Sigmoid colon (tissue), 7 donors: ENCODE results near the gene IGF2BP2. TPM values are rescaled to one million over a fixed set of nuclear protein-coding genes. Genes with fewer than 3 reads are reported as not detected.

Source experiments
- DNase-seq: peaks from one replicate; pipeline ENCODE4 v3.0.0-alpha.2; 2019
- H3K27ac ChIP-seq, 4 donors: fragments of 200-600 bp; sonication (generic); one replicate each; pipeline ENCODE4 v1.5.1; 2016 to 2019; ENCODE audit warnings: mild to moderate bottlenecking in 1 of 4
- H3K27me3 ChIP-seq, 3 donors: fragments of 200-600 bp; sonication (generic); one replicate each; pipeline ENCODE4 v1.5.1; 2019; ENCODE audit warnings: mild to moderate bottlenecking in 1 of 3
- H3K36me3 ChIP-seq, 4 donors: fragments of 200-600 bp; sonication (generic); one replicate each; pipeline ENCODE4 v1.5.1; 2016 to 2019
- H3K4me1 ChIP-seq, 4 donors: fragments of 200-600 bp; sonication (generic); one replicate each; pipeline ENCODE4 v1.5.1; 2017 to 2019
- H3K4me3 ChIP-seq, 4 donors: fragments of 200-600 bp; sonication (generic); one replicate each; pipeline ENCODE4 v1.5.1; 2017 to 2019; ENCODE audit warnings: mild to moderate bottlenecking in 2 of 4, moderate library complexity in 1 of 4
- H3K9me3 ChIP-seq, 4 donors: fragments of 200-600 bp in 3 of 4; sonication (generic) in 3 of 4; one replicate each; pipeline versions ENCODE4 v1.5.1 to v1.6.1; 2013 to 2019
- CTCF ChIP-seq, 4 experiments: fragments of 450-650 bp in 3 of 4; fragments of 200-600 bp in 1 of 4; IDR thresholded peaks; one replicate each; pipeline ENCODE4 v1.5.1; 2016 to 2019; ENCODE audit warnings: antibody characterized with exemption in 4 of 4, mild to moderate bottlenecking in 3 of 4, moderate library complexity in 2 of 4
- EP300 ChIP-seq, 4 donors: sonication (generic); formaldehyde crosslinking; IDR thresholded peaks; one replicate each; pipeline ENCODE4 v1.6.1; 2017; ENCODE audit warnings: antibody characterized with exemption in 4 of 4
- POLR2A ChIP-seq, 2 donors: fragments of 450-650 bp; IDR thresholded peaks; one replicate each; pipeline ENCODE4 v1.6.1; 2016; ENCODE audit warnings: antibody characterized with exemption in 2 of 2, mild to moderate bottlenecking in 2 of 2, moderate library complexity in 2 of 2
- POLR2AphosphoS5 ChIP-seq, 4 donors: sonication (generic); formaldehyde crosslinking; IDR thresholded peaks; one replicate each; pipeline ENCODE4 v1.6.1; 2017; ENCODE audit warnings: antibody characterized with exemption in 4 of 4
- WGBS, 2 donors: extraction: QIAGEN DNeasy Blood & Tissue Kit; methylation state at CpG; one replicate each; pipeline ENCODE4 v1.1.7; 2013; 5-methylcytosine and 5-hydroxymethylcytosine counted together
- intact Hi-C: fragments of 100-400 bp; cut with DNase I; formaldehyde crosslinking; loops from one replicate; pipeline ENCODE4 v1.15.1; 2023
- polyA plus RNA-seq, 3 donors: library from polyadenylated mRNA; stranded (reverse); fragments of 200-250 nt; gene quantifications; one replicate each; pipeline ENCODE4 v1.2.3, GENCODE V29; 2013
- total RNA-seq, 4 donors: library from RNA; depleted of rRNA; stranded (reverse); fragments of >200 nt; gene quantifications; one replicate each; pipeline ENCODE4 v1.1.0, GENCODE V29; 2016
- donor health status: healthy with polysubstance abuse.
- donor health status: Bipolar disorder and iron deficiency.
- donor health status: healthy.

Gene IGF2BP2
- total and polyA plus RNA-seq, 7 donors = 6.3 to 20.7 (median 14.7) TPM

- Histone ChIP-seq H3K9me3 (no peaks in the 10 kb centered on the region), H3K36me3 (no peaks in the 10 kb centered on the region), H3K27me3 (no peaks in the 10 kb centered on the region), H3K4me3 (no peak overlapping the region), H3K27ac (no peak overlapping the region), H3K4me1 (no peaks in the 10 kb centered on the region)
- WGBS, 2 donors = 82 to 87% methylated on average over 1 of the region's 1 CpG
- intact Hi-C loops = no loop called here
- DNase-seq = no peak
- TF ChIP-seq EP300 (IDR thresholded peaks at IDR 0.05) = no peak
- no peak for TF ChIP-seq POLR2A (IDR thresholded peaks at IDR 0.05)
- no peak for TF ChIP-seq POLR2AphosphoS5 (IDR thresholded peaks at IDR 0.05)
- no peak for TF ChIP-seq CTCF (IDR thresholded peaks at IDR 0.05)
Observed at GRCh38 chr3:185865247-185865646, 40.4 kb upstream of the IGF2BP2 start.

- WGBS, 2 donors = 68 to 84% methylated on average over 3 of the region's 3 CpGs
- H3K4me1 ChIP-seq = no peaks in the 10 kb centered on the region
- no peak overlapping the region for H3K4me3 ChIP-seq
- TF ChIP-seq EP300 (IDR thresholded peaks at IDR 0.05) = no peak
- no peak for TF ChIP-seq POLR2A (IDR thresholded peaks at IDR 0.05)
- TF ChIP-seq POLR2AphosphoS5 (IDR thresholded peaks at IDR 0.05) = no peak
- TF ChIP-seq CTCF (IDR thresholded peaks at IDR 0.05) = no peak
- intact Hi-C loops = no loop called here
- no peaks in the 10 kb centered on the region for H3K9me3 ChIP-seq
- no peaks in the 10 kb centered on the region for H3K36me3 ChIP-seq
- H3K27me3 ChIP-seq = no peaks in the 10 kb centered on the region
- no peak overlapping the region for H3K27ac ChIP-seq
- no peak for DNase-seq
Observed at GRCh38 chr3:185864767-185865166, 39.9 kb upstream of the IGF2BP2 start.

- H3K27ac ChIP-seq = no peak overlapping the region
Observed at GRCh38 chr3:185862920-185863319, 38.1 kb upstream of the IGF2BP2 start.

GRCh38 chr3:185859294-185859972 lies 34.6 kb upstream of the IGF2BP2 start:
- Histone ChIP-seq H3K4me1 (no peaks in the 10 kb centered on the region), H3K36me3 (no peaks in the 10 kb centered on the region), H3K4me3 (no peak overlapping the region), H3K9me3 (peaks cover 0 to 4% (median 0%) of the 10 kb centered on the region in 4 donors), H3K27me3 (no peaks in the 10 kb centered on the region), H3K27ac (no peak overlapping the region)
- DNase-seq = no peak
- 84 to 88% methylated on average over 4 of the region's 4 CpGs for WGBS, 2 donors
- intact Hi-C loops = no loop called here
- no peak for TF ChIP-seq POLR2A (IDR thresholded peaks at IDR 0.05)
- no peak for TF ChIP-seq POLR2AphosphoS5 (IDR thresholded peaks at IDR 0.05)
- no peak for TF ChIP-seq CTCF (IDR thresholded peaks at IDR 0.05)
- TF ChIP-seq EP300 (IDR thresholded peaks at IDR 0.05) = no peak

More at GRCh38 chr3:185862920-185863319, 38.1 kb upstream of the IGF2BP2 start:
- no peaks in the 10 kb centered on the region for H3K4me1 ChIP-seq
- no peak overlapping the region for H3K4me3 ChIP-seq
- WGBS, 2 donors = 96% methylated on average over 4 of the region's 4 CpGs
- no peaks in the 10 kb centered on the region for H3K36me3 ChIP-seq
- intact Hi-C loops = no loop called here
- H3K9me3 ChIP-seq = no peaks in the 10 kb centered on the region
- no peak for TF ChIP-seq EP300 (IDR thresholded peaks at IDR 0.05)
- no peak for TF ChIP-seq CTCF (IDR thresholded peaks at IDR 0.05)
- TF ChIP-seq POLR2AphosphoS5 (IDR thresholded peaks at IDR 0.05) = no peak
- TF ChIP-seq POLR2A (IDR thresholded peaks at IDR 0.05) = no peak
- H3K27me3 ChIP-seq = no peaks in the 10 kb centered on the region
- no peak for DNase-seq
